HG02571 (cell line): ENCODE data around the gene ZMIZ2.
"Not testable (repeated sequence)": the region's sequence is repeated elsewhere in the genome, so short reads cannot be mapped to it uniquely, and the experiment has no call there.

Experiments
- ATAC-seq: cut with Tn5 transposase; IDR thresholded peaks from one replicate; pipeline ENCODE4 v1.9.1; 2021; ENCODE audit warnings: mild to moderate bottlenecking, moderate library complexity; ENCODE audit not compliant: unreplicated experiment

The ZMIZ2 gene, protein sequence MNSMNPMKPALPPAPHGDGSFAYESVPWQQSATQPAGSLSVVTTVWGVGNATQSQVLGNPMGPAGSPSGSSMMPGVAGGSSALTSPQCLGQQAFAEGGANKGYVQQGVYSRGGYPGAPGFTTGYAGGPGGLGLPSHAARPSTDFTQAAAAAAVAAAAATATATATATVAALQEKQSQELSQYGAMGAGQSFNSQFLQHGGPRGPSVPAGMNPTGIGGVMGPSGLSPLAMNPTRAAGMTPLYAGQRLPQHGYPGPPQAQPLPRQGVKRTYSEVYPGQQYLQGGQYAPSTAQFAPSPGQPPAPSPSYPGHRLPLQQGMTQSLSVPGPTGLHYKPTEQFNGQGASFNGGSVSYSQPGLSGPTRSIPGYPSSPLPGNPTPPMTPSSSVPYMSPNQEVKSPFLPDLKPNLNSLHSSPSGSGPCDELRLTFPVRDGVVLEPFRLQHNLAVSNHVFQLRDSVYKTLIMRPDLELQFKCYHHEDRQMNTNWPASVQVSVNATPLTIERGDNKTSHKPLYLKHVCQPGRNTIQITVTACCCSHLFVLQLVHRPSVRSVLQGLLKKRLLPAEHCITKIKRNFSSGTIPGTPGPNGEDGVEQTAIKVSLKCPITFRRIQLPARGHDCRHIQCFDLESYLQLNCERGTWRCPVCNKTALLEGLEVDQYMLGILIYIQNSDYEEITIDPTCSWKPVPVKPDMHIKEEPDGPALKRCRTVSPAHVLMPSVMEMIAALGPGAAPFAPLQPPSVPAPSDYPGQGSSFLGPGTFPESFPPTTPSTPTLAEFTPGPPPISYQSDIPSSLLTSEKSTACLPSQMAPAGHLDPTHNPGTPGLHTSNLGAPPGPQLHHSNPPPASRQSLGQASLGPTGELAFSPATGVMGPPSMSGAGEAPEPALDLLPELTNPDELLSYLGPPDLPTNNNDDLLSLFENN

DNA sequence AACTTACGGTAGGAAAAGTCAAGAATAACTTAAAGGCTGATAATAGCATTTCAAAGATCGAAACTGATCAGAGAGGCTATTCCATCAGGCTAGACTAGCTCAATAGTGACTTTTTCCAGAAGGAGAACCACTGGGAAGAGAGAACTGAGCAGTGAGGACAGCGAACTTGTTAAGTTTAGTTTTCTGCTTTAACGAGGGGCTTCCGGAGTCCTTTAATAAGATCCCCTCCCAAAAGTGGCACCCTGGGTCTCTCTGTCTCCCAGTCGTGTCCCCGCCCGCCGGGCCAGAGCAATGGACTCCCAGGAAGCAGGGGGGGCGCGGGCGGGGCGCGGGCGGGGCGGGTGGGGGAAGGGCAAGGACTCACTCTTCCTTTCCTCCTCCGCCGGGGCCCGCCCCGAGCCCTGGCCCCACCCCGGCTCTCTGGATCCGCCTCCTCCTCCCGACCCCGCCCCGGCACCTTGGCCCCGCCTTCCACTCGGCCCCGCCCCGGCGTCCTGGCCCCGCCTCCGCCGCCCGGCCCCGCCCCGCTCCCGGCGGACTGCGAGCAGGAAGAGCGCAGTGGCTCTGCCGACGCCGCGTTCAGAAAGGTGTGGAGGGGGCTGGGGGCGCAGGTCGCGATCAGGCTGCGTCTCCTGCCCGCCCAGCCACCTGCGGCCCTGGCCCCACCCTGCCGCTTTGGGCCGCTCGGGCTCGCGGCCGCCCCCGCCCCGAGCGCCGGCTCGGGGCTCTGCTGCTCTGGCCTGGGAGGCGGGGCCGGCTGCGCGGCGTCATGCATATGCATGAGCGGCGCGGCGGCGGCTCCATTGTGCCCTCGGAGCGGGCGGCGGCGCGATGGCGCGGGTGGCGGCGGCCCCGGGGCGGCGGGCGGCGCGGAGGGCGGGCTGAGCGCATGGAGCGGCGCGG is at the start of gene ZMIZ2:
TSS of gene ZMIZ2 (plus strand) at position 803 of the 903 bp plus-strand sequence. CDS start 7,403 bp downstream, outside the sequence.
- peak; percentile 61 for ATAC-seq

DNA sequence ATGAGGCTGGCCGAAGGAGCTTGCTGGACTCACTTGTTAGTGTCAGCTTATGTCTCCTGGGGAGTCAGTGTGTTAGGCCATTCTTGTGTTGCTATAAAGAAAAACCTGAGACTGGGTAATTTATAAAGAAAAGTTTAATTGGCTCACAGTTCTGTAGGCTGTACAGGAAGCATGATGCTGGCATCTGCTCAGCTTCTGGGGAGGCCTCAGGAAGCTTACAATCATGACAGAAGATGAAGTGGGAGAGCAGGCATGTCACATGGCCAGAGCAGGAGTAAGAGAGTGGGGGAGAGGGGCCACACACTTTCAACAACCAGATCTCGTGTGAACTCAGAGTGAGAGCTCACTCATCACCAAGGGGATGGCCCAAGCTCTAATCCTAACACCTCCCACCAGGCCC is 49.0 kb upstream of the ZMIZ2 start:
- not testable (repeated sequence) for ATAC-seq

DNA sequence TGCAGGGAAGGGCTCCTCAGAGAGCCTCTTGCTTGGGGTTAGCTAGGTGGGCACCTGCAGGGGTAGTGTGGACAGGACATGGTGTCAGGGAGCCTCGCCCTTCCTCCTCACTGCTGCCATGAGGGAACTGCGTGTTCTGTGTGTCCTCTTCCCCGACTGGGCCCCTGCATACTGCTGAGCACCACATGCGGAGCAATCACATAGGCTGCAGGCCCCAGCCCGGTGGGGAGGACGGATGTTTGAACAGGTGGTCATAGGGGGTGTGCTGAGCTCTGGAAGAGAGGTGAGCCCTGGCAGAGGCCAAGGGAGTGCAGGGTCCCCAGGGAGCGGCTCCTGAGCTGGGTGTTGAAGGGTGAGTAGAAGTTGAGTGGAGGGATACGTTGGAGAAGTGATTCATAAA is 48.3 kb upstream of the ZMIZ2 start:
- ATAC-seq: no peak

DNA sequence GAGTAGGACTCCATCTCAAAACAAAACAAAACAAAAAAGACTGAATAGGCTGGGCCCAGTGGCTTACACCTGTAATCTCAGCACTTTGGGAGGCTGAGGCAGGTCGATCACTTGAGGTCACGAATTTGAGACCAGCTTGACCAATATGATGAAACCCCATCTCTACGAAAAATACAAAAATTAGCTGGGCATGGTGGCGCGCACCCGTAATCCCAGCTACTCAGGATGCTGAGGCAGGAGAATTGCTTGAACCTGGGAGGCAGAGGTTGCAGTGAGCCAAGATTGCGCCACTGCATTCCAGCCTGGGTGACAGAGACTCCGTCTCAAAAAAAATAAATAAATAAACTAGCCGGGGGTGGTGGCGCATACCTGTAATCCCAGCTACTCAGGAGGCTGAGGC is 45.3 kb upstream of the ZMIZ2 start:
- not testable (repeated sequence) for ATAC-seq

DNA sequence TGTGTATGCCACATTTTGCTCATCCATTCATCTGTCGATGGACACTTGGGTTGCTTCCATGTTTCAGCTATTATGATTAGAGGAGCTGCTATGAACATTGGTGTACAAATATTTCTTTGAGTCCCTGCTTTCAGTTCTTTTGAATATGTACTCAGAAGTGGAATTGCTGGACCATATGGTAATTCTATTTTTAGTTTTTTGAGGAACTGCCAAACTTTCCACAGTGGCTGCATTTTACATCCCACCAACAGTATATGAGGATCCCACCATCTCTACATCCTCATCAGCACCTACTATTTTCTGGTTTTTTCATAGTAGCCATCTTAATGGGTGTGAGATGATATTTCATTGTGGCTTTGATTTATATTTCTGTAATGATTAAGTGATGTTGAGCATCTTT is 44.7 kb upstream of the ZMIZ2 start:
- ATAC-seq: no peak

DNA sequence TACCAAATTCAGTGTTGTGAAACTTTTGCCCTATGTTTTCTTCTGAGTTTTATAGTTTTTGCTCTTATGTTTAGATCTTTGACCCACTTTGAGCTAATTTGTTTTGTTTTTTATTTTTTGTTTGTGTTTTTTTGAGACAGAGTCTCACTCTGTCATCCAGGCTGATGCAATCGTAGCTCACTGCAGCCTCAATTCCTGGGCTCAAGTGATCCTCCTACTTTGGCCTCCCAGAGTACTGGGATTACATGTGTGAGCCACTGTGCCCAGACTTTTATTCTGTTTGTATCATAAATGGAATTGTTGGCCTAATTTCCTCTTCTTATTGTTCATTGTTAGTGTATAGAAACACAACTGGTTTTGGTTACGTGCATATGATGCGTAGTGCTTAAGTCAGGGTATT is 43.2 kb upstream of the ZMIZ2 start:
- no peak for ATAC-seq

DNA sequence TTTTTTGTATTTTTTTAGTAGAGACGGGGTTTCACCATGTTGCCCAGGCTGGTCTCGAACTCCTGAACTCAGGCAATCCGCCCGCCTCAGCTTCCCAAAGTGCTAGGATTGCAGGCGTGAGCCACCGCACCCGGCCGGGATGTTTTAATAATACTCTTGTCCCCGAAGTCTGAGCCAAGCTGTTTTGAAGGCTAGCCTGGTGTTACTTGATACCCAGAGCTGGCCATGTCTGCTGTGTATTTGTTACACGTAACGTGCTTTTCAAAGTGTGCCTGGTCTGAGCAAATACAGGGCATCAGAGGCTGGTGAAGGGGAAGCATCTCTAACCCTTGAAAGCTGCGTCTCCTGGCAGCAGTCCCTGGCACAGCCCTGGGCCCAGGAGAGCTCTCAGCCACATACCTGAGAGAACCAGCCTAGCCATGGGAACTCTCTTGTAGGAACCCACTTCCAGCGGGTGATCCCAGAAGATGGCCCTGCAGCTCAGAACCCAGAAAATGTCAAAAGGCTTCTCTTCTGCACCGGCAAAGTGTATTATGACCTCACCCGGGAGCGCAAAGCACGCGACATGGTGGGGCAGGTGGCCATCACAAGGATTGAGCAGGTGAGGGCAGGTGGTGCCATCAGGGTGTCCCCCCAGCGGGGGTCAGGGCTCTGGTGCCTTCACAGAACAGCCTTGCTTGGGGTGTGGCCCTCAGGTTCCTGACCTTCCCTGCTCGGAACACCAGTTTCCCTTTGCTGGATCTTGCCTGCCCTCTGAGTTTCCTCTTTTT is 41.7 kb upstream of the ZMIZ2 start:
- ATAC-seq: no peak

DNA sequence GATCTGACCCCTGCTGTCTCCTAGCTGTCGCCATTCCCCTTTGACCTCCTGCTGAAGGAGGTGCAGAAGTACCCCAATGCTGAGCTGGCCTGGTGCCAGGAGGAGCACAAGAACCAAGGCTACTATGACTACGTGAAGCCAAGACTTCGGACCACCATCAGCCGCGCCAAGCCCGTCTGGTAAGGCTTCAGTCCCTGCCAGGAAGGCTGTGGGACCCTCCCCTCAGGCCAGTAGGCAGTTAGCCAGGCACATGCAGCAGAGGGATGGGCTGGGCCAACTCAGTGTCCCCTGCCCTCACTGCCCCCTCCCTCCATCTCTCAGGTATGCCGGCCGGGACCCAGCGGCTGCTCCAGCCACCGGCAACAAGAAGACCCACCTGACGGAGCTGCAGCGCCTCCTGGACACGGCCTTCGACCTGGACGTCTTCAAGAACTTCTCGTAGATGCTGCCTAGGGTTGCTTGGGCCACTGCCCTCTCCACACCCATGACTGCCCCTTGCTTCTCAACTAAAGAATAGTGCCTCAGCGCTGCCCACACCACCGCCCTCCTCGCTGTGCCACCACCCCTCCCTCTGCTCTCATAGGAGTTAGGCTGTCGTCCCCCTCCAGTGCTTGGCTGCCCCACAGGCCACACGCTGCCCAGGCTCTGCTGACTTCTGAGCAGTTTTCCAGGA is 41.0 kb upstream of the ZMIZ2 start:
- no peak for ATAC-seq

DNA sequence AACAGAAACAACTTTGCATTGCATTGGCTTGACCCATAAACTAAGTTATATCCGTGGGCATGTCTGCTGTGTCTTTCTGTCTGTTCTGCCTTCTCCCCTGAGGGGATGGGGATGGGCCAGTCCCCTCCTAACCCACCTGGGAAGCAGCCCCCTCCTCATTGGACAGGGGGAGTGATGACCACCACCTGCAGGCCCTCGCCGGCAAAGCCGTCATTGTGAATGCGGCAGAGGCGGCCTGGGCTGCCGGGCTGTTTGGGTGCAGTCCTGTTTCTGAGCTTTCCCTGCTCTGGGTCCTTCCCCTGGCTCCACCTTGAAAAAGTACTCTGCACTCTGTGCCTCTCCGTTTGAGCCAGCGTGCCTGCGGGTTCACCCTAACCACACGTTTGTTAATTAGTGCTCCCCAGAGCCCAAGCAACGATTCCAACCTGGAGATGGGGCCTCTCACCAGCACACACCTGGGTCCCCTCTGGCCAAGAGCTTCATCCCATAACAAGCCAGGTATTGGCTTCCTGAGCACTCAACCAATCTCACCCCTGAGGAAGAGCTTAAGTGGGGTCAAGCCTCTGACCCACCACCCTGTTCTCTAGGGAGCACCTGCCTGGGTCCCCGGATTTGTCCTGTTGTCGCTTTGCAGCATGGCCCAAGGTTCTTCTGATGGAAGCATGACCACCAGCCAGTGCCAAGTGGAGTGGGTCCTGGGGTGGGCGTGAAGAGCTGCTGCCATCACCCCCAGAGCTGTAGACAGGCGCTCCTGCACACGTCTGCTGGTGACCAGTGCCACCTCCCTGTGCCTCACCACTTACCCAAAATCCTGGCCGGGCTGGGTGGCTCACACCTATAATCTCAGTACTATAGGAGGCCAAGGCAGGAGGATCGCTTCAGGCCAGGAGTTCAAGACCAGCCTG is 39.4 kb upstream of the ZMIZ2 start:
- ATAC-seq: no peak

DNA sequence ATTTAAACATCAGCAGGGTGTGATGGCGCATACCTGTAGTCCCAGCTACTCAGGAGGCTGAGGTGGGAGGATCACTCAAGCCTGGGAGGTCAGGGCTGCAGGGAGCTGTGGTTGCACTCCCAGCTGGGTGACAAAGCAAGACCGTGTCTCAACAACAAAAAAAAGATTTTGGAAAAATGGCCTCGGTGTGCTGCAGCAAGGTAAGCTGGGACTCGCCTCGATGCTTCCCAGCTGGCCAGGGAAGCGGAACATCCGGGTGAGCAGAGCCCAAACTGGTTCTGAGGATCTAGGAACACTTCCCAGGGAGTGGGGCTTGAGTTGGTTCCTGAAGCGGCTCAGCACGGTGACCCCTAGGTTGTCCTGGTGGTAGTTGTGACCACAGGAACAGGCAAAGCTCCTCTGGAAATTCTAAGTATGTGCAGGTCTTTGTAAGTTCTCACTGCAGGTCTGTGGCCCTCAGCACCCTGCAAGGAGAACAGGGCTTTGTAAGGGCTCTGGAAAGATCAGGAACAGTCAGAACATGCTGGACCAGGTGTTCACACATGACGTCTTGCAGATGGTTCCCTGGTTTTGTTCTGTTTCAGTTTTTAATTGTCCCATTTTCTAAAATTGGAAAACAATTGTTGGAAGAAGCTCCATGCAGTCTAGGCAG is 38.6 kb upstream of the ZMIZ2 start:
- no peak for ATAC-seq

DNA sequence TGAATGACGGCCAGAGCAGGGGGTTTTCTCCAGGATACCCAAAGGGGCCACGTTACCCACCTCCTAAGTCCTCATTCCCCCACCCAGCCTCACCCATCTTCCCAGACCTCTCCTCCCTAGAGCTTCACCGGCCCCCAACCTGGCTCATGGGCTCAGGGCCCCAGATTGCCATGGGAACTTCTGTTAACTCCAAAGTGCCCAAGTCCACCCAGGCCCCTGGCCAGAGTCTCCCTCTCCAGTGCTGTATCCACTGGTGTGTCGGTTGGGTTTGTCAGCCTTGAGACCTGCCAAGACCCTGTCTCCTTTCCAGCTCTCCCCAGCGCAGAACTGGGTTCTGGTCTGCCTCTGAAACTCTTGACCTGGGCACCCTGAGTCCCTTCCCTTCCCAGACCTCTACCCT is 37.1 kb upstream of the ZMIZ2 start:
- ATAC-seq: no peak

DNA sequence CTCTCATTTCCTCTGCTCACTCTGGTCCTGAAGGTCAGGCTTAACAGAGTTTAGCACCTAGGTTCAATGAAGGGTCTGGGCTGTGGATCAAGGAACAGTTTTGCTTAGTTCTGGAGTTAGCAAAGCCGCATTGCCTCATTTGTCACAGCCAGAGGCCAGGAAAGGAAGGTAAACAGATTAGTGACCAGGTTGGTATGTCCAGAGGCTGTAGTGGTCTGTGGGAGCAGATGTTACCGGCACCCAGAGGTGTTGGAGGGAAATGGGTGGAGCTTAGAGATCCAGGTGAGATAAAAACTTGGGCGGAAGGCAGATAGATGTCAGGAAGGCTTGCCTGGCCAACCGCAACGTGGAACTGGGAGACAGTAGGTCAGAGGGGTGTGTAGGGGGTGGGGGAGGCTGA is 36.6 kb upstream of the ZMIZ2 start:
- ATAC-seq: no peak

DNA sequence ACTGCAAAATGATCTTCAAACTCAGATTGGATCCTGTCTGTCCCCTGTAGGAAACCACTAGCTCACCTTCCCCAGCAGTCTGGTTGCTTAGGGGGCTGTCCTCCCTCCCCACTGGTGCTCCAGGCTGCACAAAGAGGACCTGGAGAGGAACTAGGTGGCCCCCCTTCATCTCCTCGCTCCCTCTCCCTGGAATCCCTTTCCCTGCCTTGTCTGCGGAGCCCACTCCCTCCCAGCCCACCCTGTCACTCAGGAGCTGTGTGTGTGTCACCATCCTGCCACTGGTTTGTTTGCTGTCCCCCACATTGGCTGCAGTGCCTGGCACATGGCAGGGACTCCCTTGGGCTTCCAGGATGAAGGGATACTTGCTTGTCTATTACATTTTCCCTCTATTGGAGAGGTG is 35.5 kb upstream of the ZMIZ2 start:
- ATAC-seq: no peak

DNA sequence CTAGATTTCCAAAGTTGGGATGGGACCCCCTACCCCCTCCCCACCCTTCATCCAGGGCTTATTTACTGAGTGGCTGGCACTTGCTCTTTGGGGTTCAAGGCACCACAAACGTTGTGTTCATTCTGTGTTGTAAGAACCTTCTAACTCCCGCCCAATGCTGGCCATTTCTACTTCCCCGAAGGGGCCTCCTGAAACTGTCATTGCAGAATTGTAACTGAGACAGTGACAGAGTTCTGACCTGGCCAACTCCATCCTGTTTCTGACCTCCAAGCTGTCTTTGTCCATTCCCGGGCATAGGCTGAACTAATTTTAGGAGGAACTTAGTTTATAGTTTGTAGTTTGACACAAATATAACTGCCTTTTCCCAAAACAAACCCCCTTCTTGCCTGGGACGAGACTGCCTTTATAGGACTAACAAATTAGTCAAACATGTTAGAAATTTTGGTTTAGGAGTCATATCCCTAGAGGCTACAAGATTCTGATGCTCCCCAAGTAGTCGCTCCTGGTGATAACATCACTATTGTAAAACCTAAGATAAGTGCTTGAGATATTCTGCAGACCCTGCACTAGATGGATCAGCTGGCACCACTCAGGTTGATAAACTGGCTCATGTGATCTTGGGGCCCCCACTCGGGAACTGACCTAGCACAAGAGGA is 34.8 kb upstream of the ZMIZ2 start:
- ATAC-seq: no peak

DNA sequence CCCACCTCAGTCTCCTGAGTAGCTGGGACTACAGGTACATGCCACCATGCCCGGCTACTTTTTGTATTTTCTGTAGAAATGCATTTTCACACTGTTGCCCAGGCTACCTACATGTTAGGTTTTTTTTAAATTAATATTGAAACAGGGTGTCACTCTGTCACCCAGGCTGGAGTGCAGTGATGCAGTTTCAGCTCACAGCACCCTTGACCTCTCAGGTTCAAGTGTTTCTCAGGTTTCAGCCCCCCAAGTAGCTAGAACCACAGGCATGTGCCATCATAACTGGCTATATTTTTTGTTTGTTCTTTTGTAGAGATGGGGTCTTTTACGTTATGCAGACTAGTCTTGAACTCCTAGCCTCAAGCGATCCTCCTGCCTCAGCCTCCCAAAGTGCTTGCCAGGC is 32.4 kb upstream of the ZMIZ2 start:
- no peak for ATAC-seq

DNA sequence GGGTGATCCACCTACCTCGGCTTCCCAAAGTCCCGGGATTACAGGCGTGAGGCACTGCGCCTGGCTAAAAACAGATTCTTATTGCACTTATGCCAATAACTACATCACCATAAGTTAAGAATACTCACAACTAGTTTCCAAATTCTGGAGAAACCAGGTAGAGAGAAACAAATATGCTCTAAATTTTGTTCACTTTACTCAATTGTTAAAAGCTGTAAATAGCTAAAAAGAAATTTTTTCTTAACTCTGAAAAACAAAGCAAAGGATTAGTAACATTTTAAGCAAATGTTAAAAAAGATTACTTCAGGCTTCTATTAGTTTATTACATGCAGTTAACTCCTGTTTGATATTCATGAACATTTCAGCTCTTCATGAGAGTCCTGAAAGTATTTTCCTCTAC is 28.3 kb upstream of the ZMIZ2 start:
- no peak for ATAC-seq

DNA sequence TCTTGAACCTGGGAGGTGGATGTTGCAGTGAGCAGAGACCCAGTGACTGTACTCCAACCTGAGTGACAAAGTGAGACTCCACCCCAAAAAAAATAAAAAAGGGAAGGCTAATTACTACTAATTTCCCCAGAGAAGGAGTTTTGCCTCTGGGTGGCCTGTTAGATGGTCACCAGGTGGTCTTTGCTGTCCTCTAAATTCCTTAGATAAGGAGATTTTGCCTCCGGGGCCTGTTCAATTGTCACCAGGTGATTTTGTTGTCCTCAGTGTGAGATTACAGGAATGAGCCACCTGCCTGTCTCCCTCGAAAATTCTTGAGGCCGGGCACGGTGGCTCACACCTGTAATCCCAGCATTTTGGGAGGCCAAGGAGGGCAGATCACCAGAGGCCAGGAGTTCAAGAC is 24.4 kb upstream of the ZMIZ2 start:
- no peak for ATAC-seq

DNA sequence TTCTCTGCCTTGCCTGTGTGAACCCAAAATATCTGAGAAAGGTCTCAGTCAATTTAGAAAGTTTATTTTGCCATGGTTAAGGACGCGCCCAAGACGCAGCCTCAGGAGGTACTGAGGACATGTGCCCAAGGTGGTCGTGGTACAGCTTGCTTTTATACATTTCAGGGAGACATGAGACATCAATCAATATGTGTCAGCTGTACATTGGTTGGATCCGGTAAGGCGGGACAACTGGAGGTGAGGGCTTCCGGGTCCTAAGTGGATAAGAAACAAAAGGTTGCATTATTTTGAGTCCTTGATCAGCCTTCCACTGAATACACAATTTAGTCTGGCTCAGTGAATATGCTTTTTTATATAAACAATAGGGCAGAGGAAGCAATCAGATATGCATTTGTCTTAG is 22.4 kb upstream of the ZMIZ2 start:
- ATAC-seq: not testable (repeated sequence)
